ENCODE data around the gene PIK3CD. TPM values are rescaled to one million over a fixed set of nuclear protein-coding genes. Genes with fewer than 3 reads are reported as not detected.

The PIK3CD gene
- total RNA-seq, 1 experiment from 2014 or later: 0.77 TPM

GRCh38 chr1:9717193-9718005, 65.9 kb downstream of the PIK3CD start:
- Histone ChIP-seq H3K4me3 (ENCODE audit: low read depth, low read length) (no peak overlapping the region), H3K27me3 (replicated peaks; ENCODE audit: control insufficient read depth, insufficient read depth, low read length) (no peaks in the 10 kb centered on the region), H3K9me3 (no peaks in the 10 kb centered on the region), H3K36me3 (ENCODE audit: control insufficient read depth, insufficient read depth, low read length) (no peaks in the 10 kb centered on the region), H3K4me1 (no peaks in the 10 kb centered on the region)
- ChIA-PET CTCF (no interaction called here), POLR2A (no interaction called here)
- no TSS peak for BruUV-seq (replicated peaks)
- no peaks in the 10 kb centered on the region for H3K9me3 Mint-ChIP-seq (ENCODE audit: unreplicated experiment)
- no peaks in the 10 kb centered on the region for H3K27me3 Mint-ChIP-seq (ENCODE audit: insufficient read depth, unreplicated experiment)
- no peak for DNase-seq
- no peaks in the 10 kb centered on the region for H3K4me1 Mint-ChIP-seq (ENCODE audit: low read depth, unreplicated experiment)
- TF ChIP-seq CTCF (IDR thresholded peaks at IDR 0.05; ENCODE audit: insufficient read depth in 1 of 2, low read depth in 1 of 2, low read length in 1 of 2, severe bottlenecking in 1 of 2, unreplicated experiment in 1 of 2): no peak
- H3K4me3 Mint-ChIP-seq (ENCODE audit: unreplicated experiment): no peak overlapping the region
- intact Hi-C loops (cut with micrococcal nuclease; ENCODE audit: unreplicated experiment): no loop called here
- H3K36me3 Mint-ChIP-seq (ENCODE audit: insufficient read depth, unreplicated experiment): no peaks in the 10 kb centered on the region
- no peak overlapping the region for H3K27ac Mint-ChIP-seq (ENCODE audit: unreplicated experiment)

- no peak for DNase-seq
- H3K9me3 Mint-ChIP-seq (ENCODE audit: unreplicated experiment): no peaks in the 10 kb centered on the region
- Histone ChIP-seq H3K9me3 (no peaks in the 10 kb centered on the region; the same call in 1 of the 2 replicates), H3K4me3 (ENCODE audit: low read depth, low read length) (no peak overlapping the region), H3K27me3 (replicated peaks; ENCODE audit: control insufficient read depth, insufficient read depth, low read length) (no peaks in the 10 kb centered on the region), H3K4me1 (no peaks in the 10 kb centered on the region), H3K36me3 (ENCODE audit: control insufficient read depth, insufficient read depth, low read length) (no peaks in the 10 kb centered on the region)
- H3K36me3 Mint-ChIP-seq (ENCODE audit: insufficient read depth, unreplicated experiment): no peaks in the 10 kb centered on the region
- ChIA-PET CTCF (no interaction called here), POLR2A (no interaction called here)
- BruUV-seq (replicated peaks): no TSS peak
- TF ChIP-seq CTCF (IDR thresholded peaks at IDR 0.05; ENCODE audit: insufficient read depth in 1 of 2, low read depth in 1 of 2, low read length in 1 of 2, severe bottlenecking in 1 of 2, unreplicated experiment in 1 of 2): no peak
- H3K27ac Mint-ChIP-seq (ENCODE audit: unreplicated experiment): no peak overlapping the region
- no peaks in the 10 kb centered on the region for H3K4me1 Mint-ChIP-seq (ENCODE audit: low read depth, unreplicated experiment)
- no peak overlapping the region for H3K4me3 Mint-ChIP-seq (ENCODE audit: unreplicated experiment)
- no peaks in the 10 kb centered on the region for H3K27me3 Mint-ChIP-seq (ENCODE audit: insufficient read depth, unreplicated experiment)
- intact Hi-C loops (cut with micrococcal nuclease; ENCODE audit: unreplicated experiment): no loop called here
Measured at GRCh38 chr1:9718006-9718680, 66.6 kb downstream of the PIK3CD start.

GRCh38 chr1:9719978-9720722, 68.6 kb downstream of the PIK3CD start:
- CTCF ChIA-PET: interaction anchor here (0.6 kb wide), 2 partner anchors 105 to 107 kb away, joined by 3 read pairs; no protein-coding TSS in a partner anchor
- Mint-ChIP-seq H3K36me3 (ENCODE audit: insufficient read depth, unreplicated experiment) (peaks cover 15% of the 10 kb centered on the region), H3K27ac (ENCODE audit: unreplicated experiment) (no peak overlapping the region), H3K27me3 (ENCODE audit: insufficient read depth, unreplicated experiment) (no peaks in the 10 kb centered on the region), H3K4me1 (ENCODE audit: low read depth, unreplicated experiment) (no peaks in the 10 kb centered on the region), H3K4me3 (ENCODE audit: unreplicated experiment) (no peak overlapping the region), H3K9me3 (ENCODE audit: unreplicated experiment) (no peaks in the 10 kb centered on the region)
- H3K4me3 ChIP-seq (ENCODE audit: low read depth, low read length): no peak overlapping the region
- no peak for TF ChIP-seq CTCF (IDR thresholded peaks at IDR 0.05; ENCODE audit: insufficient read depth in 1 of 2, low read depth in 1 of 2, low read length in 1 of 2, severe bottlenecking in 1 of 2, unreplicated experiment in 1 of 2)
- POLR2A ChIA-PET: no interaction called here
- H3K4me1 ChIP-seq: no peaks in the 10 kb centered on the region
- intact Hi-C loops (cut with micrococcal nuclease; ENCODE audit: unreplicated experiment): loop anchor here (10.0 kb wide), 1 partner anchor 145 kb away; no protein-coding TSS in a partner anchor
- H3K36me3 ChIP-seq (ENCODE audit: control insufficient read depth, insufficient read depth, low read length): no peaks in the 10 kb centered on the region
- no peaks in the 10 kb centered on the region for H3K27me3 ChIP-seq (replicated peaks; ENCODE audit: control insufficient read depth, insufficient read depth, low read length)
- no TSS peak for BruUV-seq (replicated peaks)
- H3K9me3 ChIP-seq: peaks cover 6% of the 10 kb centered on the region
- DNase-seq: no peak
